H1 (cell line): ENCODE measurements around the gene TNIP1.

ENCODE experiments used
- ATF2 ChIP-seq: IDR thresholded peaks from 2 replicates; pipeline ENCODE4 v1.6.1; 2012; ENCODE audit warnings: low read length, inconsistent platforms
- CREB1 ChIP-seq: IDR thresholded peaks from 2 replicates; pipeline ENCODE4 v1.6.1; 2012; ENCODE audit warnings: inconsistent platforms
- CTCF ChIP-seq, 3 experiments: IDR thresholded peaks; 1 replicate in 2 of 3; 2 replicates in 1 of 3; pipeline versions ENCODE4 v1.5.1 to v1.6.1; 2011; ENCODE audit warnings: low read length in 3 of 3, mild to moderate bottlenecking in 3 of 3, inconsistent platforms in 2 of 3, low read depth in 1 of 3, moderate library complexity in 1 of 3; ENCODE audit not compliant: insufficient read depth in 1 of 3; ENCODE audit errors: control extremely low read depth in 1 of 3
- EP300 ChIP-seq, 2 experiments: IDR thresholded peaks; 1 replicate in 1 of 2; 2 replicates in 1 of 2; pipeline ENCODE4 v1.6.1; 2011 to 2012; ENCODE audit warnings: low read depth in 2 of 2, low read length in 2 of 2, mild to moderate bottlenecking in 2 of 2, borderline replicate concordance in 1 of 2, inconsistent platforms in 1 of 2, moderate library complexity in 1 of 2
- JUN ChIP-seq: IDR thresholded peaks from 2 replicates; pipeline ENCODE4 v1.6.1; 2011; ENCODE audit warnings: low read depth, mild to moderate bottlenecking, improper control_type of control experiment, low read length
- KDM1A ChIP-seq: fragments of 200-600, 300-600 bp; sonication (generic); IDR thresholded peaks from 2 replicates; pipeline ENCODE4 v1.7.1; 2016; ENCODE audit warnings: mild to moderate bottlenecking, low read length, borderline replicate concordance
- POLR2A ChIP-seq, 2 experiments: IDR thresholded peaks; 1 replicate in 1 of 2; 2 replicates in 1 of 2; pipeline ENCODE4 v1.6.1; 2011; ENCODE audit warnings: low read depth in 2 of 2, low read length in 2 of 2, mild to moderate bottlenecking in 2 of 2; ENCODE audit errors: control extremely low read depth in 1 of 2
- POLR2AphosphoS5 ChIP-seq: IDR thresholded peaks from 2 replicates; pipeline ENCODE4 v1.6.1; 2011; ENCODE audit warnings: low read depth, low read length
- RAD21 ChIP-seq, 2 experiments: IDR thresholded peaks in 1 of 2; conservative IDR thresholded peaks in 1 of 2; 2 replicates each; pipeline ENCODE4 v1.6.1; 2011; ENCODE audit warnings: low read depth in 2 of 2, low read length in 2 of 2, improper control_type of control experiment in 1 of 2, inconsistent platforms in 1 of 2, mild to moderate bottlenecking in 1 of 2, moderate library complexity in 1 of 2
- RXRA ChIP-seq: IDR thresholded peaks from 2 replicates; pipeline ENCODE4 v1.6.1; 2011; ENCODE audit warnings: low read depth, mild to moderate bottlenecking, low read length, moderate library complexity; ENCODE audit not compliant: insufficient read depth
- SIN3A ChIP-seq, 2 experiments: IDR thresholded peaks in 1 of 2; conservative IDR thresholded peaks in 1 of 2; 2 replicates each; pipeline ENCODE4 v1.6.1; 2011 to 2012; ENCODE audit warnings: low read length in 2 of 2, improper control_type of control experiment in 1 of 2, low read depth in 1 of 2, mild to moderate bottlenecking in 1 of 2
- SP2 ChIP-seq: IDR thresholded peaks from 2 replicates; pipeline ENCODE4 v1.6.1; 2012; ENCODE audit warnings: mild to moderate bottlenecking, low read length, inconsistent platforms
- TF ChIP-seq, protein P1 (sequence below): IDR thresholded peaks from 2 replicates; pipeline ENCODE4 v1.6.1; 2011; ENCODE audit warnings: low read length, improper control_type of control experiment

DNA sequence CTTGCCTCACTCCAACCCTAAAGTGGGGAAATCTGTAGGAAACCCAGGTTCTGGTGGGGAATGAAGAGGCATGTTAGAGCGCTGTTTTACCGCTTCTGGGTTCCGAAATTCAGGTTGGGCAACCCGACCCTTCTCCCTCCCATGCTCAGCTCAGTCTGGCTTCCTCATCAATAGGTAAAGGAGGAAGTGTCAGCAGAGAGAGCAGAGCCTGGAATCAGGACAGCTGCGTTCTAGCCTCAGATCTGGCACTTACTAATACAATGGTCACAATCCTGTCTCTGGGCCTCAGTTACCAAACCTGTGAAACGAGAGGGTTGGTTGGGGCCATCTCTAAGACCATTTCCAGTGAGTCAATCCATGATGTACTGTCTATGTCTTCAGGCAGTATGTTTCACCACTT, 16.2 kb upstream of the TNIP1 start:
- TF ChIP-seq CREB1 (no peak), RAD21 (IDR thresholded peaks at IDR 0.05 in 1 of 2, conservative IDR thresholded peaks at IDR 0.05 in 1 of 2; ENCODE audit: low read depth in 2 of 2, low read length in 2 of 2) (no peak), POLR2AphosphoS5 (no peak), SIN3A (conservative IDR thresholded peaks at IDR 0.05 in 1 of 2, IDR thresholded peaks at IDR 0.05 in 1 of 2; ENCODE audit: low read depth in 1 of 2, low read length in 2 of 2) (no peak), POLR2A (IDR thresholded peaks at IDR 0.05; ENCODE audit: control extremely low read depth in 1 of 2, low read depth in 2 of 2, low read length in 2 of 2) (no peak), CTCF (IDR thresholded peaks at IDR 0.05; ENCODE audit: control extremely low read depth in 1 of 3, insufficient read depth in 1 of 3, low read depth in 1 of 3, low read length in 3 of 3) (no peak), KDM1A (no peak), EP300 (IDR thresholded peaks at IDR 0.05; ENCODE audit: borderline replicate concordance in 1 of 2, low read depth in 2 of 2, low read length in 2 of 2) (no peak), RXRA (no peak), SP2 (no peak), JUN (no peak), ATF2 (no peak)
- TF ChIP-seq, protein P1, sequence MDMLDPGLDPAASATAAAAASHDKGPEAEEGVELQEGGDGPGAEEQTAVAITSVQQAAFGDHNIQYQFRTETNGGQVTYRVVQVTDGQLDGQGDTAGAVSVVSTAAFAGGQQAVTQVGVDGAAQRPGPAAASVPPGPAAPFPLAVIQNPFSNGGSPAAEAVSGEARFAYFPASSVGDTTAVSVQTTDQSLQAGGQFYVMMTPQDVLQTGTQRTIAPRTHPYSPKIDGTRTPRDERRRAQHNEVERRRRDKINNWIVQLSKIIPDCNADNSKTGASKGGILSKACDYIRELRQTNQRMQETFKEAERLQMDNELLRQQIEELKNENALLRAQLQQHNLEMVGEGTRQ = no peak
